ENCODE data around the gene TMEM223. TPM values are rescaled to one million over a fixed set of nuclear protein-coding genes. Genes with fewer than 3 reads are reported as not detected.
"Not testable (repeated sequence)": the region's sequence is repeated elsewhere in the genome, so short reads cannot be mapped to it uniquely, and the experiment has no call there.

The TMEM223 gene
- total RNA-seq, 6 experiments from 2014 or later: 6.6 to 26.4 (median 8.2) TPM

- intact Hi-C loops (cut with DNase I): no loop called here
- peak; percentile 97 to 99 (median 98) for DNase-seq
- TF ChIP-seq POLR2A (IDR thresholded peaks at IDR 0.05) (peak; percentile 67), CTCF (IDR thresholded peaks at IDR 0.05) (no peak)
Observed at GRCh38 chr11:62753736-62754603, 37.8 kb downstream of the TMEM223 start, which contains the start of gene ZBTB3. ZBTB3 (minus strand) TSS chr11:62754160; CDS start chr11:62753664, 496 bp downstream.

GRCh38 chr11:62752994-62753735 lies 38.6 kb downstream of the TMEM223 start:
- TF ChIP-seq POLR2A (IDR thresholded peaks at IDR 0.05) (no peak), CTCF (IDR thresholded peaks at IDR 0.05) (no peak)
- DNase-seq (no peak), ATAC-seq (no peak)
- H3K4me3 ChIP-seq: peak overlapping the region; percentile 54 to 67 (median 57)
- WGBS (ENCODE audit: insufficient coverage, low coverage, low lambda C conversion rate, missing lambda C conversion rate): 16% methylated on average over 5 of the region's 15 CpGs
- peaks cover 0 to 6% (median 0%) of the 10 kb centered on the region in 4 donors for H3K36me3 ChIP-seq
- no peaks in the 10 kb centered on the region for H3K9me3 ChIP-seq
- peaks cover 0 to 11% (median 0%) of the 10 kb centered on the region in 4 donors for H3K4me1 ChIP-seq
- H3K27ac ChIP-seq: peak overlapping the region in 1 of 3 donors; percentile 58
- intact Hi-C loops (cut with DNase I): no loop called here
- H3K27me3 ChIP-seq: no peaks in the 10 kb centered on the region

More at GRCh38 chr11:62753736-62754603, 37.8 kb downstream of the TMEM223 start, which contains the start of gene ZBTB3:
- under 1% methylated on average over 34 of the region's 47 CpGs for WGBS (ENCODE audit: insufficient coverage, low coverage, low lambda C conversion rate, missing lambda C conversion rate)
- ATAC-seq: peak; percentile 95 to 98 (median 96)
- Histone ChIP-seq H3K4me3 (peak within 1 kb of the TSS; percentile 54 to 67 (median 57)), H3K4me1 (peaks cover 0 to 11% (median 0%) of the 10 kb centered on the region in 4 donors), H3K27ac (peak within 1 kb of the TSS; percentile 57 to 63 (median 58)), H3K27me3 (no peaks in the 10 kb centered on the region), H3K36me3 (peaks cover 0 to 6% (median 0%) of the 10 kb centered on the region in 4 donors), H3K9me3 (no peaks in the 10 kb centered on the region)

GRCh38 chr11:62752177-62752785 lies 39.5 kb downstream of the TMEM223 start:
- Histone ChIP-seq H3K27ac (no peak overlapping the region), H3K36me3 (peaks cover 0 to 6% (median 0%) of the 10 kb centered on the region in 4 donors), H3K4me3 (no peak overlapping the region), H3K27me3 (no peaks in the 10 kb centered on the region), H3K9me3 (no peaks in the 10 kb centered on the region), H3K4me1 (peaks cover 0 to 11% (median 0%) of the 10 kb centered on the region in 4 donors)
- no peak for DNase-seq
- intact Hi-C loops (cut with DNase I): no loop called here
- no peak for ATAC-seq
- TF ChIP-seq CTCF (IDR thresholded peaks at IDR 0.05) (no peak), POLR2A (IDR thresholded peaks at IDR 0.05) (no peak)
- 100% methylated on average over 2 of the region's 14 CpGs for WGBS (ENCODE audit: insufficient coverage, low coverage, low lambda C conversion rate, missing lambda C conversion rate)

GRCh38 chr11:62749931-62750330 lies 41.9 kb downstream of the TMEM223 start:
- 97% methylated on average over 4 of the region's 5 CpGs for WGBS (ENCODE audit: insufficient coverage, low coverage, low lambda C conversion rate, missing lambda C conversion rate)
- H3K36me3 ChIP-seq; DNase-seq; H3K27ac ChIP-seq; H3K4me3 ChIP-seq; ATAC-seq; H3K27me3 ChIP-seq; H3K9me3 ChIP-seq; intact Hi-C loops (cut with DNase I): not testable (repeated sequence)
- H3K4me1 ChIP-seq: peaks cover 0 to 11% (median 0%) of the 10 kb centered on the region in 4 donors
